Brain microvascular endothelial cell (primary cell): Measurements from ENCODE around the gene ZNF664.

Experiments
- DNase-seq: peaks from one replicate; pipeline ENCODE4 v3.0.0-alpha.2; 2020
- H3K27ac ChIP-seq: fragments of 250-450 bp; sonication (Bioruptor Pico); 2 replicates; pipeline ENCODE4 v1.5.1; 2020; ENCODE audit warnings: mild to moderate bottlenecking, moderate library complexity
- H3K27me3 ChIP-seq: fragments of 250-450 bp; sonication (Bioruptor Pico); replicated peaks from 2 replicates; pipeline ENCODE4 v1.5.1; 2020; ENCODE audit warnings: mild to moderate bottlenecking
- H3K36me3 ChIP-seq: fragments of 250-450 bp; sonication (Bioruptor Pico); replicated peaks from 2 replicates; pipeline ENCODE4 v1.5.1; 2020; ENCODE audit warnings: mild to moderate bottlenecking
- H3K4me3 ChIP-seq: 2 replicates; pipeline ENCODE4 v1.5.1; 2011; ENCODE audit warnings: low read depth, mild to moderate bottlenecking, control low read depth, low read length, moderate library complexity
- CTCF ChIP-seq: IDR thresholded peaks from 2 replicates; pipeline ENCODE4 v1.5.1; 2011; ENCODE audit warnings: low read depth, mild to moderate bottlenecking, moderate library complexity, low read length, control low read depth, inconsistent platforms; ENCODE audit errors: missing control alignments
- in situ Hi-C: cut with HindIII; loops from 2 replicates; pipeline ENCODE4 v1.10.0; 2017; ENCODE audit warnings: low sequenced_read_pairs, low pct_ligation_motif_present

The ZNF664 gene

GRCh38 chr12:123976227-123976826 lies 3.3 kb downstream of the ZNF664 start:
- no peak for DNase-seq
- H3K27ac ChIP-seq = no peak overlapping the region
- in situ Hi-C loops = no loop called here
- H3K4me3 ChIP-seq = no peak overlapping the region
- no peaks in the 10 kb centered on the region for H3K27me3 ChIP-seq
- no peaks in the 10 kb centered on the region for H3K36me3 ChIP-seq
- no peak for TF ChIP-seq CTCF

GRCh38 chr12:123979566-123979965 lies 6.6 kb downstream of the ZNF664 start:
- no peak overlapping the region for H3K27ac ChIP-seq
- no peak overlapping the region for H3K4me3 ChIP-seq
- DNase-seq = no peak
- no peak for TF ChIP-seq CTCF
- in situ Hi-C loops = no loop called here
- H3K27me3 ChIP-seq = no peaks in the 10 kb centered on the region
- H3K36me3 ChIP-seq = no peaks in the 10 kb centered on the region

DNA sequence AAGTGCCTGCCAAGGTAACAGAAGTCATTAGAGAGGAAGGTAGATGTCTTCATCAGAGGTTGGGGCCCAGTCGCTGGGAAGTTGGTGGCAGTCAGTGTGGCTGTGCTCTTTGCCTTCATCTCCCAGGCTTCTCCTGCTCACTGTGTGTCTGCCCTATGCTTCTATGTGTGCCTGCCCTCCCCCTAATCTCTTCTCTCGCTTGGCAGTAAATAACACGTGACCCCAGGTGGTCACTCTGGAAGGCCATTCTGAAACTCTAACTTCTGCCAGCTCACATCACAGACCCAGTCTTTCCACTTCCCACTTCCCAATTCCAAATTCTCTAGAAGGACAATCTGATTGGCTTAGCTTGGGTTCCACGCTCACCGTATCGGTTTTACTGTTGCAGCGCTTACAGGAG lies 9.3 kb downstream of the ZNF664 start:
- Histone ChIP-seq H3K27me3 (no peaks in the 10 kb centered on the region), H3K36me3 (no peaks in the 10 kb centered on the region), H3K27ac (no peak overlapping the region), H3K4me3 (no peak overlapping the region)
- in situ Hi-C loops = no loop called here
- no peak for TF ChIP-seq CTCF
- DNase-seq = no peak

DNA sequence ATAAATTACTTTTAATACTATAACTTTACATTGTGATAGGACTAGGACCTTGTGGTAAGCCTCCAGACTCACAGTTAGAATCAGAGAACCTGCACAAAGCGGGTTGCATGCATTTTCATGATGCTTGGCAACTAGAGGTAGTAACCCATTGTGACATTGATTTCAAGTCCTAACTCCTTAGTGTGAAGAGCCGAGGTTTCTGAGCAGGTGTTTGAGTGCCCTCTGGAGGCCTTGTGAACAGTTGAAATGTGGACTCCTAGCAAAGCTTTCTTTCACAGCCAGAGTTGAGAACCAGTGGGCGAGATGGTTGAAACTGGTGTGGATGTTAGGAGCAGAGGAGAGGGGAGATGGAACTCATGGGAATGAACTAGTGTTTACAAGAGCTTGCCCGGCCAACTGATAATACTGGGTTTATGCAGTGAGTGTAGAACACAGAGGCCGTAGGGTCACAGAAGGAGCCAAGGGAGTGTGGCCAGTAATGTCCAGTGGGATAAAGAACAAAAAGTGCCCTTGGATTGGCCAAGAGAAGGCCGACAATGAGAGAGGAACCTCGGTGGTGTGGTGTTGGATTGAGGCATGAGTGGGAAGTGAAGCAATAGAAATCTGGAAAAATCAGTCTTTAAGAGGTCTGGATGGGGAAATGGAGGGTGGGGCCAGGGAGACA lies 10.9 kb downstream of the ZNF664 start:
- DNase-seq = peak; percentile 40
- in situ Hi-C loops = no loop called here

DNA sequence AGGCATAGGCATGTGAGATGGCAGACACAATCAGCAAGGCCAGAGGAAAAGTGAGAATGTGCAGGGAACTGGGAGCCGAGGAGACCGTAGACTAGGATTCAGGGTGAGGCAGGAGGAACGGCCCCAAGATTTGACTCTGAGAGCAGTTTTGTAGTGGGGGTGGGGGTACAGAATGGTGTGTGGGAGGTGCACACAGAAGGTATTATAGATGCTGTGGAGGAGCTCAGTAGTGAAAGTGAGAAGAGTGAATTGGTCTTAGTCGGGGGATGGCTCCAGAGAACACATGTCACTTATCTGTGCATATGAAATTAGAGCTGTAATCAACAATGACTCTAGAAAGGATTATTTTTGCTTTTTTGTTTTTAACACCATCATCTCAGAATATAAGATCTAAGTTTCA lies 11.9 kb downstream of the ZNF664 start:
- Histone ChIP-seq H3K36me3 (no peaks in the 10 kb centered on the region), H3K27me3 (no peaks in the 10 kb centered on the region), H3K4me3 (no peak overlapping the region), H3K27ac (no peak overlapping the region)
- in situ Hi-C loops = no loop called here
- no peak for TF ChIP-seq CTCF
- no peak for DNase-seq

More for the DNA sequence above, 10.9 kb downstream of the ZNF664 start:
- H3K36me3 ChIP-seq = no peaks in the 10 kb centered on the region
- TF ChIP-seq CTCF = peak; percentile 84
- H3K27ac ChIP-seq = no peak overlapping the region
- no peaks in the 10 kb centered on the region for H3K27me3 ChIP-seq
- no peak overlapping the region for H3K4me3 ChIP-seq
